ENCODE measurements around the gene PFN1. TPM values are rescaled to one million over a fixed set of nuclear protein-coding genes. Genes with fewer than 3 reads are reported as not detected.

The PFN1 gene
- total and polyA plus RNA-seq, 9 of the 15 experiments (the other 6 are each of a cell fraction or from before 2014, with no cell fraction given): 60.5 to 1,479 (median 456) TPM

- TF ChIP-seq GABPB1 (CRISPR knock-in tag; IDR thresholded peaks at IDR 0.05) (peak; percentile 5; the same call in 1 of the 2 replicates), MAFG (tag; conservative IDR thresholded peaks at IDR 0.05) (no peak), ILF3 (IDR thresholded peaks at IDR 0.05; ENCODE audit: borderline replicate concordance) (no peak), SPI1 (IDR thresholded peaks at IDR 0.05; ENCODE audit: borderline replicate concordance, low read depth, low read length) (no peak), CREB1 (IDR thresholded peaks at IDR 0.05) (no peak), CREB1 (CRISPR knock-in tag; IDR thresholded peaks at IDR 0.05) (peak; percentile 13; the same call in 1 of the 2 replicates), ZNF57 (CRISPR knock-in tag; IDR thresholded peaks at IDR 0.05) (no peak), ZNF639 (CRISPR knock-in tag; conservative IDR thresholded peaks at IDR 0.05 in 1 of 2, IDR thresholded peaks at IDR 0.05 in 1 of 2) (no peak), SRSF1 (IDR thresholded peaks at IDR 0.05; ENCODE audit: low read depth, low read length) (no peak), KLF1 (tag; IDR thresholded peaks at IDR 0.05) (no peak), GATA2 (CRISPR knock-in tag; IDR thresholded peaks at IDR 0.05) (no peak), ZMIZ1 (IDR thresholded peaks at IDR 0.05; ENCODE audit: low read depth in 2 of 2, low read length in 2 of 2) (no peak), ZNF766 (CRISPR knock-in tag; conservative IDR thresholded peaks at IDR 0.05) (no peak), TGIF2 (CRISPR knock-in tag; IDR thresholded peaks at IDR 0.05) (no peak), ZNF24 (IDR thresholded peaks at IDR 0.05) (no peak), AFF4 (CRISPR knock-in tag; IDR thresholded peaks at IDR 0.05) (peak; percentile 66; the same call in 1 of the 2 replicates)
- TF ChIP-seq, protein P1, sequence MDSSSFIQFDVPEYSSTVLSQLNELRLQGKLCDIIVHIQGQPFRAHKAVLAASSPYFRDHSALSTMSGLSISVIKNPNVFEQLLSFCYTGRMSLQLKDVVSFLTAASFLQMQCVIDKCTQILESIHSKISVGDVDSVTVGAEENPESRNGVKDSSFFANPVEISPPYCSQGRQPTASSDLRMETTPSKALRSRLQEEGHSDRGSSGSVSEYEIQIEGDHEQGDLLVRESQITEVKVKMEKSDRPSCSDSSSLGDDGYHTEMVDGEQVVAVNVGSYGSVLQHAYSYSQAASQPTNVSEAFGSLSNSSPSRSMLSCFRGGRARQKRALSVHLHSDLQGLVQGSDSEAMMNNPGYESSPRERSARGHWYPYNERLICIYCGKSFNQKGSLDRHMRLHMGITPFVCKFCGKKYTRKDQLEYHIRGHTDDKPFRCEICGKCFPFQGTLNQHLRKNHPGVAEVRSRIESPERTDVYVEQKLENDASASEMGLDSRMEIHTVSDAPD (CRISPR knock-in tag; IDR thresholded peaks at IDR 0.05): no peak
These were observed 19.5 kb upstream of the PFN1 start, which contains the start of gene SPAG7 (continued) for GRCh38 chr17:4967539-4968485.
